ENCODE data around the gene KRTAP20-3.

Gene KRTAP20-3

GRCh38 chr21:30684506-30684905 is 41.8 kb downstream of the KRTAP20-3 start:
- DNase-seq (ENCODE audit: low read depth) = no peak

- no peak for DNase-seq (ENCODE audit: low read depth)
Measured at GRCh38 chr21:30689822-30690221, 47.2 kb downstream of the KRTAP20-3 start.

Measured in iris pigment epithelial cell (primary cell).